ENCODE data around the gene AIG1.

AIG1 gene

DNA sequence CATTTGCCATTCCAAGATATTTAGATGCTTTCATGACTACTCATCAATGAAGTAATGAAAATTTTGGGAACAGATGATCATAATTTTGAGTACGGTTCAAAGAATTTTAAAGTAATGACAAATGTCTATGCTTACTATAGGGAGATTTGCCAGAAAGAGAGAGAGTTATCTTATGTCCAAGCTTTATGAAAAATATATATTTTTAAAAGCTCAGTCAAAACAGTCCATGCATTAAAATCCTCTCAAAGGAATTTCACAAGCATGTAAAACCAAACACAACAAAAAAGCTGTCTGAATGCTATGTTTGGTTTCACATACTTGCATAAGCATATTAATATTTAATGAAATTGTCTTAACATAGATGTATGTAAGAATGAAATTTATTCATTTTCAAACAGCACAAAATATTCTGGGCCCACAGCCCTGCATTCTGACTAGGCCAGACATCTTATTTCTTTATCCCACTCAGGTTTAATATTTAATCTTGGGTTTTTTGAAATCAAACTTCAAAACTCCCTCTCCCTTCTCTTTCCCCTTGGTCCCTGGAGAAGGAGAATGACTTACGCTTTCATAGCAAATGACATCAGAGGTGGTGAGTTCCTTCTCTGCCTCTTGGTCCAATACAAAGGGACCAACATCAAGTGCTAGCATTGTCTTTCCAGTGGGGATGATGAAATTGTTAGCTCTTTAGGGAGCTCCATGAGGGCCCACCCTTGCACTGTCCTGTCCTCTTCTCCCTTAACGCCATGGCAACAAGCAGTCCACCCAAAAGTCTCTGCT lies 295.6 kb downstream of the AIG1 start:
- no peaks in the 10 kb centered on the region for H3K36me3 ChIP-seq (ENCODE audit: insufficient read depth, low read length)
- H3K4me3 ChIP-seq (ENCODE audit: low read depth, low read length): no peak overlapping the region
- H3K27me3 ChIP-seq (ENCODE audit: insufficient read depth, low read length): no peaks in the 10 kb centered on the region
- H3K27ac ChIP-seq (ENCODE audit: low read depth, low read length): no peak overlapping the region
- H3K79me2 ChIP-seq (ENCODE audit: control insufficient read depth, insufficient read depth, low read length, unreplicated experiment): no peaks in the 10 kb centered on the region
- no peaks in the 10 kb centered on the region for H3K4me1 ChIP-seq (ENCODE audit: control insufficient read depth, insufficient read depth, low read length, unreplicated experiment)
- H2AFZ ChIP-seq (ENCODE audit: low read length, unreplicated experiment): no peak overlapping the region

DNA sequence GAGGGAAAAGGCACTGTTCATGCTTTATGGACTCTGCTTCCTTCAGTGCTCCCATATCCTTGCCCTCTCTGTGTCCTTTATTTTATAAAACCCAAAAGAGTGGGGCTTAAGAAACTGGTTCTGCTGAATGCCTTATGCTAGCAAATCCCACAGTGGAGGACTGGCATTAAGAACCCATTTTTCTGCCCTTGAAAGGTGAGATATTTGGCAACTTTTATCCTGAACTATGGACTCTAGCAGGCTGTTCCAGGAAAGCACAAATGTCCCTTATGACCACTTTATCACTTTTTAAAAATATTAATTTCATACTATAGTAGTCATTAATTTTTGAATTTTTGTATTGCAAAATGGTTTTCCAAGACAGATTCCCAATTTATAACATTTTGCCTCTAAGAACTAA lies 296.5 kb downstream of the AIG1 start:
- Histone ChIP-seq H3K4me3 (ENCODE audit: low read depth, low read length) (no peak overlapping the region), H3K36me3 (ENCODE audit: insufficient read depth, low read length) (no peaks in the 10 kb centered on the region), H2AFZ (ENCODE audit: low read length, unreplicated experiment) (no peak overlapping the region), H3K4me1 (ENCODE audit: control insufficient read depth, insufficient read depth, low read length, unreplicated experiment) (no peaks in the 10 kb centered on the region), H3K27me3 (ENCODE audit: insufficient read depth, low read length) (no peaks in the 10 kb centered on the region), H3K79me2 (ENCODE audit: control insufficient read depth, insufficient read depth, low read length, unreplicated experiment) (no peaks in the 10 kb centered on the region), H3K27ac (ENCODE audit: low read depth, low read length) (no peak overlapping the region)

DNA sequence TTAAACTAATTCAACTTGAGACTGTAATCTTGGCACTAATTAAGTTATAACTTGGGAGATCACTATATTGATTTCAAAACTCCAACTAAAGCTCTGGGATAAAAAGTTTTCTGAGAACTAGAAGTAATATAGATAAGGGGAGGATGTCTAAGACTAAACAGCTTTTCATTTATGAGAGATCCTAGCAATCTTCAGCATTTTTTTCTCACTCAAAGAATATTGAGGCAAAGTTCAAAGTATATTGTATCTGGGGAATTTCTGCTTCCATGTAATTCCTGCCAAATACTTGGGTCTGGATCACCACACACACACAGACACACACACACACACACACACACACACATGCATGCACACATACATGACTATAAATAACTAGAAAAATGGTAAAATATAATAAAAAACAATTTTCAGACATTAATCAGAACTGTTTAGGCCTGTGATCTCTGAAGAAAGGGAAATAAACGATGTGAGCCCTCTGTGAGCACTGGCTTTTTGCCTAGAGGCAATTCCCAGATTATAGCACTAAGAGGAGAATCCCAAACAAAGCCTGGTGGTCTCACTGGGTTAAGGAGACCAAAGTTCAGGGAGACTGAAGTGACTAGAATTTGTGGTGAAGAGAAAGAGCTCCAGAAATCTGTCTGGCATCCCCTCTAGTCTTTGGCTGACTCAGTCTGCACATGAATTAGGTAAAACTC lies 297.0 kb downstream of the AIG1 start:
- Histone ChIP-seq H3K79me2 (ENCODE audit: control insufficient read depth, insufficient read depth, low read length, unreplicated experiment) (no peaks in the 10 kb centered on the region), H3K4me1 (ENCODE audit: control insufficient read depth, insufficient read depth, low read length, unreplicated experiment) (no peaks in the 10 kb centered on the region), H3K27ac (ENCODE audit: low read depth, low read length) (no peak overlapping the region)

DNA sequence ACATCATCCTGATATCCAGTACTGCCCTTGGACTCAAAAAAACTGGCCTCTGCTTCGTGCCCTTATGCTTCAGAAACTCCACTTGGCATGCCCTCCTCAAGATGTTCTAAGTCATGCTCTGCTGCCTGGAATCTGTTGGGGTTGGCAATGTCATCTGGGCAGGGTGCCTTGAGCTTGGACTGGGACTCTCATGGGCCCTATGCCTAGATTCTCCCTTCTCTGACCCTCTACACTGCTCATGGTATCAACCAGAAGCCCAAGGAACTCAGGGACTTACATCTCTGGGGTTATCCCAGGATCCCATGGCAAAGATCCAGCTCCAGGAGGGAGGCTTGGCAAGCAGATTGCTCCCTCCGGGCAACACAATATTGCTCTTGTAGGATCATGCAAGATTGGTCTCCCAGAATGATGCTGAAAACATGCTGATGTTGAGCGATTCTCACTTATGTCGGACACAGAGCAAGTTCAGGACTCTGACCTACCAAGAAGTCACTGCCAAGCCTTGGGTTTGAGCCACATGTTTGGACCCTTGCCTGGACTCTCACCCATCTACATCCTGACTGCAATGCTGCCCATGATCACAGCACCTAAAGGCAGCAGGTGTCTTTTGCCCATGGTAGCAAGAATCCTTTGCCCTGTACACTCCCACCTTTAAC lies 301.0 kb downstream of the AIG1 start:
- Histone ChIP-seq H3K27ac (ENCODE audit: low read depth, low read length) (no peak overlapping the region), H3K4me1 (ENCODE audit: control insufficient read depth, insufficient read depth, low read length, unreplicated experiment) (no peaks in the 10 kb centered on the region), H3K4me3 (ENCODE audit: low read depth, low read length) (no peak overlapping the region), H3K79me2 (ENCODE audit: control insufficient read depth, insufficient read depth, low read length, unreplicated experiment) (no peaks in the 10 kb centered on the region), H3K36me3 (ENCODE audit: insufficient read depth, low read length) (no peaks in the 10 kb centered on the region), H2AFZ (ENCODE audit: low read length, unreplicated experiment) (no peak overlapping the region), H3K27me3 (ENCODE audit: insufficient read depth, low read length) (no peaks in the 10 kb centered on the region)

More for the DNA sequence above, 297.0 kb downstream of the AIG1 start:
- Histone ChIP-seq H3K27me3 (ENCODE audit: insufficient read depth, low read length) (no peaks in the 10 kb centered on the region), H3K4me3 (ENCODE audit: low read depth, low read length) (no peak overlapping the region), H2AFZ (ENCODE audit: low read length, unreplicated experiment) (no peak overlapping the region), H3K36me3 (ENCODE audit: insufficient read depth, low read length) (no peaks in the 10 kb centered on the region)

DNA sequence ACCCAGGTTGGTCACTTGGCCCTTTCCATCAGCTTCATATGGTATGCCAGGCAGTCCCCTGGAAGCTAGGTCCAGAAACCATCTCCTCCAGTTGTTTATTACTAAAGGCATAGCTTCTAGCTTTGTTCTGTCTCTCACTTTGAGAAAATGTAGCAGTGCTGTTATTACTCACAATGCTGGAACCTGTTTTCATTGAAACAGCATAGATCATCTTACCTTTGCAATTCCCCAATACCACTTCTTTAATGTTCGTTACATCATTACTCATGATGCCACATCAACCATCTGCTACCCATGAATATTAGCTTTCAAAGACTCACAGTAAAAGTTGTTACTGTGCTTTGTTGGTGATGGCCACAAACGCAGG lies 301.5 kb downstream of the AIG1 start:
- Histone ChIP-seq H2AFZ (ENCODE audit: low read length, unreplicated experiment) (no peak overlapping the region), H3K27ac (ENCODE audit: low read depth, low read length) (no peak overlapping the region), H3K4me1 (ENCODE audit: control insufficient read depth, insufficient read depth, low read length, unreplicated experiment) (no peaks in the 10 kb centered on the region), H3K27me3 (ENCODE audit: insufficient read depth, low read length) (no peaks in the 10 kb centered on the region), H3K36me3 (ENCODE audit: insufficient read depth, low read length) (no peaks in the 10 kb centered on the region), H3K4me3 (ENCODE audit: low read depth, low read length) (no peak overlapping the region), H3K79me2 (ENCODE audit: control insufficient read depth, insufficient read depth, low read length, unreplicated experiment) (no peaks in the 10 kb centered on the region)

DNA sequence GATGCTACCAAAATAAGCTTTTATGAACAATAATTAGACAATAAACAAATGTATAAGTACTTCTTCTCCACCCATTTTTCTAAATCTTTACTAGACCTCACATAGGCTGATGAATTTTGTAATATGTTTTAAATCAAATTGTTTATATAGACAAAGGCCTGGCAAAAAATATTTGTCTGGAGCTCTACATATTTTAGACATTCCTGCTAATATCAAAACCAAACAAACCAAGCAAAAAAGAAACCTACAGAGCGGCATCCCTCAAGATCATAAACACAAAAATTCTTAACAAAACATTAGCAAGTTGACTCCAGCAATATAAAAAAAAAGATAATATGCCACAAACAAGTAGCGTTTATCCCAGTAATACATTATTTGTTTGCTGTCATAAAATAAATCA lies 302.6 kb downstream of the AIG1 start:
- H3K27me3 ChIP-seq (ENCODE audit: insufficient read depth, low read length): no peaks in the 10 kb centered on the region
- H3K4me3 ChIP-seq (ENCODE audit: low read depth, low read length): no peak overlapping the region
- no peak overlapping the region for H2AFZ ChIP-seq (ENCODE audit: low read length, unreplicated experiment)
- no peaks in the 10 kb centered on the region for H3K4me1 ChIP-seq (ENCODE audit: control insufficient read depth, insufficient read depth, low read length, unreplicated experiment)
- no peaks in the 10 kb centered on the region for H3K36me3 ChIP-seq (ENCODE audit: insufficient read depth, low read length)
- no peaks in the 10 kb centered on the region for H3K79me2 ChIP-seq (ENCODE audit: control insufficient read depth, insufficient read depth, low read length, unreplicated experiment)
- no peak overlapping the region for H3K27ac ChIP-seq (ENCODE audit: low read depth, low read length)

DNA sequence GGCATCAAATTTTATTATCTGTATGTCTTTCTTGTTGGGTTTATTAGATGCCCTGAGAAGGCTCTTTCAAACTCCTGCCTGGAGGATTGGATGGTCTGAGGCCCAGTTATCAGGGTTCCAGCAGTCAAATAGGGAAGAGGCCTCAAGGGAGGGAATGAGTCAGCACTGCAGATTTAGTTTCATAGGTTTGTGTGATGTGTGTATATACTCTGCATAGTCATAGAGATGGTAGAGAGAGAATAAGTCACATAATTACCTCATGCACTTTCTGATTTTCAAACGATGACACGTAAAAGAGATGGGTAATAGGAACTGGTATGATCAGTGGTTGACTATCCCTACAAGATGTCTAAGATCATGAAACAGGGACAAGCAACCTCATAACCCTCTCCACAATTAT lies 307.7 kb downstream of the AIG1 start:
- Histone ChIP-seq H3K79me2 (ENCODE audit: control insufficient read depth, insufficient read depth, low read length, unreplicated experiment) (no peaks in the 10 kb centered on the region), H2AFZ (ENCODE audit: low read length, unreplicated experiment) (no peak overlapping the region), H3K4me1 (ENCODE audit: control insufficient read depth, insufficient read depth, low read length, unreplicated experiment) (no peaks in the 10 kb centered on the region), H3K27me3 (ENCODE audit: insufficient read depth, low read length) (no peaks in the 10 kb centered on the region), H3K4me3 (ENCODE audit: low read depth, low read length) (no peak overlapping the region), H3K27ac (ENCODE audit: low read depth, low read length) (no peak overlapping the region), H3K36me3 (ENCODE audit: insufficient read depth, low read length) (no peaks in the 10 kb centered on the region)

DNA sequence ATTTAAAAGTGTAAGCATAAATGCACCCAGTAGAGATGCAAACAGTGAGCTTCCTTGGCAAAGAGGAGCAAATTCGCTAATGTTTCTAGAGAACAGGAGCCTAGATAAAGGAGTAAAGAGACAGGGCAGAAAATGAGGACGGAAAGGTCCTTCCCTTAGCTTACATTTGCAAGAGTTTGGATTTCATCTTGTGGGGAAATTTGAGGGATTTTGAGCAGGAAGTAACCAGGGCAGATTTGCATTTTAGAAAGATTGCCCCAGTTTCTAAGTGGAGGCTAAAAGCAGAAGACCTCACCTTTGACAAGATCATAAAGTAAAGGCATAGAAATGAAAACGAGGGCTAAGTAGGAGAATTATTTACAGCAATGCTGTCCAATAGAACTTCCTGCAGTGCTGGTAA lies 309.3 kb downstream of the AIG1 start:
- H3K4me3 ChIP-seq (ENCODE audit: low read depth, low read length): no peak overlapping the region
- H3K4me1 ChIP-seq (ENCODE audit: control insufficient read depth, insufficient read depth, low read length, unreplicated experiment): no peaks in the 10 kb centered on the region
- no peak overlapping the region for H2AFZ ChIP-seq (ENCODE audit: low read length, unreplicated experiment)
- no peaks in the 10 kb centered on the region for H3K79me2 ChIP-seq (ENCODE audit: control insufficient read depth, insufficient read depth, low read length, unreplicated experiment)
- 0 out of 2 replicates have a peak, but pooled peaks cover 5% of the 10 kb centered on the region for H3K27me3 ChIP-seq (ENCODE audit: insufficient read depth, low read length)
- no peaks in the 10 kb centered on the region for H3K36me3 ChIP-seq (ENCODE audit: insufficient read depth, low read length)
- no peak overlapping the region for H3K27ac ChIP-seq (ENCODE audit: low read depth, low read length)

DNA sequence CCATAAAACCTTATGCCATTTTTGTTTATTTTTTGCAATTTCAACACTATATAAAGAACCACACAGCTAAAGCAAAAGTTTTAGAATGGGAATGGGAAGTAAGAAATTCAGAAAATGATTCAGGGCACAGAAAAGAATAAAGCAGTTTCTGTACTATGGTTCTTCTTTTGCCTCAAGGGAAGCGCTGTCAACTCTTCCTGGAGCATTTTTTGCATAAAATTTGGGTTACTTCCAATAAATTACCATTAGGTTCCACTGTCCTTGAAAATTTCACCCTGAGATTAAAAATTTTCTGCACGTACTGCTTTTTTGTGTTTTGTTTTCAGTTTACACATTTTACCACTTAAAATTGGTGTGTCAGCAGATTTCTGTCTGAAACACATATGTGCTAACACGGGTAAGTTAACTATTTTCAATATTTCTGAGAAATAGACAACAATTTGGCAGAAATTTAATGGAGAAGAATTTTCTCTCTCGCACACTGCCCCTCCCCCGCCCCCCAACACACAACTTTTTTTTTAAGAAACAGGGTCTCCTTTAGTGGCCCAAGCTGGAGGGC lies 310.2 kb downstream of the AIG1 start:
- Histone ChIP-seq H3K27me3 (ENCODE audit: insufficient read depth, low read length) (0 out of 2 replicates have a peak, but pooled peaks cover 7% of the 10 kb centered on the region), H3K4me1 (ENCODE audit: control insufficient read depth, insufficient read depth, low read length, unreplicated experiment) (no peaks in the 10 kb centered on the region), H3K27ac (ENCODE audit: low read depth, low read length) (no peak overlapping the region), H2AFZ (ENCODE audit: low read length, unreplicated experiment) (no peak overlapping the region), H3K36me3 (ENCODE audit: insufficient read depth, low read length) (no peaks in the 10 kb centered on the region), H3K4me3 (ENCODE audit: low read depth, low read length) (no peak overlapping the region), H3K79me2 (ENCODE audit: control insufficient read depth, insufficient read depth, low read length, unreplicated experiment) (no peaks in the 10 kb centered on the region)

DNA sequence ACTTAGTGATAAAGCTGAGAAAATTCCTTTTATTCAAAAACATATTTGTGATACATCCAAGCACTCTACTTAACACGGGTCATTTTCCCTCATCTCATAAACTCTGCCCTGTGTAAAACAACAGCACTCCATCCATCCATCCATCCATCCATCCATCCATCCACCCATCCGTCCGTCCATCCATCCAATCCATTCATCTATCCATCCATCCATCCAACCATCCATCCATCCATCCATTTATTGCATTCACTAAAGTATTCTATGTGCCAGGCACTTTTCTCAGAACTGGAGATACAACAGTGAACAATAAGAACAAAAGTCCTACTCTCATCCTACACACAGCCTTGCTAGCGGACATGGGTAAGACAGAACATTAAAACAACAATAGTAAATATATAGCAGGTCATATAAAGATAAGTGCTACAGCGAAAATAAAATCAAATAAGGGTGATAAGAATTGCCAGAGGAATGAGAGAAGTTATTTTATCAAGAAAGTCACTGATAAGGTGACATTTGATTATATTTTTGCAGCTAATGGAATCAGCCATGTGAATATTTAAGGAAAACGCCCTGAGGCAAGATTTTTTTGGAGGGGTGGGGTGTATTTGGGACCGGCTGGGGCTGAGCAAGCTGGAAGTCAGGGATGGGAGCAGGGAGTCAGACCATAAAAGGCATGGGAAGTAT lies 311.7 kb downstream of the AIG1 start:
- Histone ChIP-seq H3K27ac (ENCODE audit: low read depth, low read length) (no peak overlapping the region), H3K36me3 (ENCODE audit: insufficient read depth, low read length) (no peaks in the 10 kb centered on the region), H3K27me3 (ENCODE audit: insufficient read depth, low read length) (peaks cover 15% of the 10 kb centered on the region; the same call in 1 of the 2 replicates), H2AFZ (ENCODE audit: low read length, unreplicated experiment) (no peak overlapping the region), H3K4me1 (ENCODE audit: control insufficient read depth, insufficient read depth, low read length, unreplicated experiment) (no peaks in the 10 kb centered on the region), H3K4me3 (ENCODE audit: low read depth, low read length) (no peak overlapping the region), H3K79me2 (ENCODE audit: control insufficient read depth, insufficient read depth, low read length, unreplicated experiment) (no peaks in the 10 kb centered on the region)
